ENCODE measurements around the gene STYXL1.

- no peak for TF ChIP-seq SIN3A (IDR thresholded peaks at IDR 0.05; ENCODE audit: borderline replicate concordance, insufficient read depth, low read length)
- no peak for TF ChIP-seq POLR2AphosphoS5 (IDR thresholded peaks at IDR 0.05; ENCODE audit: low read depth, low read length)
- TF ChIP-seq TAF1 (IDR thresholded peaks at IDR 0.05; ENCODE audit: borderline replicate concordance, insufficient read depth, low read length) = no peak
- TF ChIP-seq REST (IDR thresholded peaks at IDR 0.05; ENCODE audit: insufficient read depth in 1 of 2, low read depth in 2 of 2, low read length in 2 of 2) = no peak
Observed at GRCh38 chr7:76040126-76040525, 7.7 kb downstream of the STYXL1 start.
